NCI-H1048 (cell line): ENCODE measurements around the gene BCAN.

Experiments
- DNase-seq: peaks from one replicate; lab custom pipeline; 2025; lab: John Stamatoyannopoulos, UW

Gene BCAN

GRCh38 chr1:156696755-156697154, 54.8 kb downstream of the BCAN start:
- no peak for DNase-seq

GRCh38 chr1:156697481-156697880, 55.6 kb downstream of the BCAN start:
- no peak for DNase-seq

- DNase-seq, result no peak
Measured at GRCh38 chr1:156698995-156699394, 57.1 kb downstream of the BCAN start.

- no peak for DNase-seq
Measured at GRCh38 chr1:156700736-156701531, 59.0 kb downstream of the BCAN start.

GRCh38 chr1:156703336-156703735, 61.4 kb downstream of the BCAN start:
- no peak for DNase-seq

- no peak for DNase-seq
Measured at GRCh38 chr1:156703741-156704140, 61.8 kb downstream of the BCAN start.

GRCh38 chr1:156704166-156704711, 62.3 kb downstream of the BCAN start:
- DNase-seq, result no peak

- DNase-seq, result no peak
Measured at GRCh38 chr1:156704930-156705320, 63.0 kb downstream of the BCAN start.

GRCh38 chr1:156705321-156705917, 63.5 kb downstream of the BCAN start, which contains the start of gene CRABP2:
Gene CRABP2, minus strand, starts transcription at chr1:156705583. Its CDS starts 137 bp downstream, at chr1:156705446.
- no peak for DNase-seq

GRCh38 chr1:156705918-156706656, 64.2 kb downstream of the BCAN start:
- DNase-seq, result no peak

- DNase-seq, result no peak
Measured at GRCh38 chr1:156706657-156707416, 64.9 kb downstream of the BCAN start.

GRCh38 chr1:156707417-156708217, 65.7 kb downstream of the BCAN start:
- DNase-seq, result no peak

GRCh38 chr1:156708218-156708661, 66.3 kb downstream of the BCAN start:
- DNase-seq, result no peak

GRCh38 chr1:156709031-156709430, 67.1 kb downstream of the BCAN start:
- no peak for DNase-seq
